SK-N-SH (cell line): ENCODE measurements around the gene DCK. TPM values are rescaled to one million over a fixed set of nuclear protein-coding genes. Genes with fewer than 3 reads are reported as not detected.

Experiments used
- CTCF ChIA-PET: fragments of 300-600, 350-600 bp; formaldehyde crosslinking; extraction: SDS; loops from one replicate; lab custom pipeline; 2021; lab: Yijun Ruan, JAX
- POLR2A ChIA-PET: fragments of 350-600 bp; sonication (Branson Sonifier 250); formaldehyde crosslinking; extraction: SDS; loops from one replicate; lab custom pipeline; 2020; ENCODE audit warnings: antibody characterized with exemption, inconsistent platforms; lab: Yijun Ruan, JAX
- DNase-seq: peaks from one replicate; pipeline ENCODE4 v3.0.0; 2012
- H2AFZ ChIP-seq: fragments of 200-600 bp; sonication (generic); 2 replicates; pipeline ENCODE4 v1.8.1; 2016; ENCODE audit warnings: antibody characterized with exemption, mild to moderate bottlenecking, low read depth
- H3F3A ChIP-seq: fragments of 200-600 bp; sonication (generic); replicated peaks from 2 replicates; pipeline ENCODE3; 2016; ENCODE audit warnings: antibody characterized with exemption, mild to moderate bottlenecking; ENCODE audit not compliant: insufficient read depth
- H3K27ac ChIP-seq, 2 experiments: fragments of 200-500 bp in 1 of 2; fragments of 200-600 bp in 1 of 2; sonication (Bioruptor generic) in 1 of 2; sonication (generic), shearing (Covaris generic) in 1 of 2; 2 replicates each; pipeline versions ENCODE4 v1.5.1 to v1.6.1; 2014 to 2016; ENCODE audit warnings: low read depth in 2 of 2, inconsistent platforms in 1 of 2, low read length in 1 of 2, mild to moderate bottlenecking in 1 of 2, mixed read lengths in 1 of 2
- H3K27me3 ChIP-seq: fragments of 200-600 bp; sonication (generic), shearing (Covaris generic); 2 replicates; pipeline ENCODE4 v1.6.1; 2016; ENCODE audit warnings: mixed run types; ENCODE audit not compliant: insufficient read depth
- H3K36me3 ChIP-seq, 2 experiments: fragments of 200-500 bp in 1 of 2; fragments of 200-600 bp in 1 of 2; sonication (Bioruptor generic) in 1 of 2; sonication (generic) in 1 of 2; replicated peaks in 1 of 2; 2 replicates each; pipeline versions ENCODE3 to v1.5.1; 2014 to 2016; ENCODE audit warnings: low read length in 1 of 2, mild to moderate bottlenecking in 1 of 2; ENCODE audit not compliant: insufficient read depth in 2 of 2, control insufficient read depth in 1 of 2
- H3K4me1 ChIP-seq, 2 experiments: fragments of 200-500 bp in 1 of 2; fragments of 200-600 bp in 1 of 2; sonication (Bioruptor generic) in 1 of 2; sonication (generic), shearing (Covaris generic) in 1 of 2; 2 replicates each; pipeline versions ENCODE4 v1.5.1 to v1.6.1; 2014 to 2016; ENCODE audit warnings: low read depth in 1 of 2, low read length in 1 of 2, mixed run types in 1 of 2; ENCODE audit not compliant: insufficient read depth in 2 of 2, control insufficient read depth in 1 of 2
- H3K4me2 ChIP-seq: fragments of 200-600 bp; sonication (generic), shearing (Covaris generic); 2 replicates; pipeline ENCODE4 v1.6.1; 2017; ENCODE audit warnings: mixed run types
- H3K4me3 ChIP-seq, 2 experiments: fragments of 200-500 bp in 1 of 2; fragments of 200-600 bp in 1 of 2; sonication (Bioruptor generic) in 1 of 2; sonication (generic), shearing (Covaris generic) in 1 of 2; 2 replicates each; pipeline versions ENCODE4 v1.5.1 to v1.8.1; 2014 to 2016; ENCODE audit warnings: low read depth in 2 of 2, inconsistent platforms in 1 of 2, low read length in 1 of 2, mild to moderate bottlenecking in 1 of 2, mixed read lengths in 1 of 2, moderate library complexity in 1 of 2
- H3K79me2 ChIP-seq: fragments of 200-600 bp; sonication (generic); 2 replicates; pipeline ENCODE4 v1.8.1; 2017; ENCODE audit warnings: mild to moderate bottlenecking; ENCODE audit not compliant: insufficient read depth
- H3K9ac ChIP-seq: fragments of 200-600 bp; sonication (generic); 2 replicates; pipeline ENCODE4 v1.6.1; 2017; ENCODE audit warnings: mixed run types
- H3K9me2 ChIP-seq: fragments of 200-600 bp; sonication (generic); 2 replicates; pipeline ENCODE4 v1.6.1; 2017; ENCODE audit warnings: mixed run types
- H3K9me3 ChIP-seq: fragments of 200-600 bp; sonication (generic); 2 replicates; pipeline ENCODE4 v1.6.1; 2017; ENCODE audit warnings: mixed run types, mild to moderate bottlenecking, moderate library complexity
- H4K20me1 ChIP-seq: fragments of 200-600 bp; sonication (generic); 2 replicates; pipeline ENCODE4 v1.6.1; 2017; ENCODE audit warnings: mild to moderate bottlenecking, mixed run types; ENCODE audit not compliant: insufficient read depth
- ELF1 ChIP-seq: IDR thresholded peaks from 2 replicates; pipeline ENCODE4 v1.4.0; 2012
- FOXM1 ChIP-seq: IDR thresholded peaks from 2 replicates; pipeline ENCODE4 v1.4.0; 2012; ENCODE audit warnings: low read depth, mild to moderate bottlenecking
- GATA2 ChIP-seq: sonication (generic); formaldehyde crosslinking; IDR thresholded peaks from 2 replicates; pipeline ENCODE4 v1.5.0; 2020; ENCODE audit warnings: mild to moderate bottlenecking, missing genetic modification reagents
- JUND ChIP-seq: IDR thresholded peaks from 2 replicates; pipeline ENCODE4 v1.4.0; 2012
- MEF2A ChIP-seq: IDR thresholded peaks from 2 replicates; pipeline ENCODE4 v1.4.0; 2012; ENCODE audit warnings: low read depth, borderline replicate concordance
- MXI1 ChIP-seq: IDR thresholded peaks from 2 replicates; pipeline ENCODE4 v1.6.1; 2012; ENCODE audit warnings: mild to moderate bottlenecking, low read depth, low read length, improper control_type of control experiment
- NFIC ChIP-seq: IDR thresholded peaks from 2 replicates; pipeline ENCODE4 v1.4.0; 2012; ENCODE audit warnings: borderline replicate concordance
- POLR2AphosphoS5 ChIP-seq: IDR thresholded peaks from 2 replicates; pipeline ENCODE4 v1.6.1; 2012; ENCODE audit warnings: low read depth, low read length
- RCOR1 ChIP-seq: fragments of 150-350 bp; IDR thresholded peaks from 2 replicates; pipeline ENCODE4 v1.6.1; 2017; ENCODE audit warnings: antibody characterized with exemption, low read length
- REST ChIP-seq: IDR thresholded peaks from 2 replicates; pipeline ENCODE4 v1.6.1; 2012; ENCODE audit warnings: mild to moderate bottlenecking, low read depth, low read length, moderate library complexity
- SIN3A ChIP-seq: IDR thresholded peaks from 2 replicates; pipeline ENCODE4 v1.6.1; 2012; ENCODE audit warnings: low read depth, mild to moderate bottlenecking, low read length, moderate library complexity, borderline replicate concordance
- TCF12 ChIP-seq: IDR thresholded peaks from 2 replicates; pipeline ENCODE4 v1.4.0; 2012
- USF2 ChIP-seq: fragments of 150-350 bp; IDR thresholded peaks from 2 replicates; pipeline ENCODE4 v1.6.1; 2017; ENCODE audit warnings: antibody characterized with exemption, low read length, low read depth, borderline replicate concordance
- YY1 ChIP-seq: IDR thresholded peaks from 2 replicates; pipeline ENCODE4 v1.4.0; 2012; ENCODE audit warnings: low read depth, mild to moderate bottlenecking
- ZBTB33 ChIP-seq: IDR thresholded peaks from 2 replicates; pipeline ENCODE4 v1.4.0; 2012; ENCODE audit warnings: low read depth, borderline replicate concordance
- WGBS: methylation state at CpG from one replicate; pipeline ENCODE4 v1.1.6; 2017; ENCODE audit warnings: low lambda C conversion rate; 5-methylcytosine and 5-hydroxymethylcytosine counted together
- polyA plus RNA-seq, 3 experiments: library from polyadenylated mRNA; depleted of rRNA; stranded (reverse); fragments of >200 nt; gene quantifications; 2 replicates each; pipeline ENCODE4 v1.2.3, GENCODE V29; 2012
- TF ChIP-seq, protein P1 (sequence below): IDR thresholded peaks from 2 replicates; pipeline ENCODE4 v1.4.0; 2012; ENCODE audit warnings: low read depth, borderline replicate concordance

The DCK gene
- polyA plus RNA-seq, 1 of the 3 experiments (the other 2 are of a cell fraction): 5.7 TPM

- no peaks in the 10 kb centered on the region for H4K20me1 ChIP-seq
- H3K27me3 ChIP-seq: no peaks in the 10 kb centered on the region
- 90% methylated on average over 3 of the region's 3 CpGs for WGBS
- H3K4me2 ChIP-seq: no peak overlapping the region
- H3K4me1 ChIP-seq: no peaks in the 10 kb centered on the region; a peak in 1 of 4 replicates
- no peak overlapping the region for H2AFZ ChIP-seq
- no peak overlapping the region for H3K27ac ChIP-seq
- no peak overlapping the region for H3K4me3 ChIP-seq
- no peaks in the 10 kb centered on the region for H3K9me3 ChIP-seq
- DNase-seq: no peak
- CTCF ChIA-PET: interaction anchor here (1.2 kb wide), 1 partner anchor 34 kb away, joined by 4 read pairs; no protein-coding TSS in a partner anchor
- no peaks in the 10 kb centered on the region for H3F3A ChIP-seq
- no peaks in the 10 kb centered on the region for H3K9me2 ChIP-seq
- H3K36me3 ChIP-seq: peaks cover 29 to 39% of the 10 kb centered on the region in 2 experiments
- no peaks in the 10 kb centered on the region for H3K79me2 ChIP-seq
- no peak overlapping the region for H3K9ac ChIP-seq
- POLR2A ChIA-PET: no interaction called here
- no peak for TF ChIP-seq POLR2AphosphoS5
- no peak for TF ChIP-seq SIN3A
- TF ChIP-seq GATA2 (CRISPR knock-in tag): no peak
- TF ChIP-seq MEF2A: no peak
- no peak for TF ChIP-seq ELF1
- no peak for TF ChIP-seq RCOR1
- no peak for TF ChIP-seq ZBTB33
- TF ChIP-seq JUND: no peak
- TF ChIP-seq FOXM1: no peak
- TF ChIP-seq USF2: no peak
- TF ChIP-seq REST: no peak
- TF ChIP-seq MXI1: no peak
- no peak for TF ChIP-seq YY1
- TF ChIP-seq, protein P1, sequence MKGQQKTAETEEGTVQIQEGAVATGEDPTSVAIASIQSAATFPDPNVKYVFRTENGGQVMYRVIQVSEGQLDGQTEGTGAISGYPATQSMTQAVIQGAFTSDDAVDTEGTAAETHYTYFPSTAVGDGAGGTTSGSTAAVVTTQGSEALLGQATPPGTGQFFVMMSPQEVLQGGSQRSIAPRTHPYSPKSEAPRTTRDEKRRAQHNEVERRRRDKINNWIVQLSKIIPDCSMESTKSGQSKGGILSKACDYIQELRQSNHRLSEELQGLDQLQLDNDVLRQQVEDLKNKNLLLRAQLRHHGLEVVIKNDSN: no peak
- TF ChIP-seq NFIC: no peak
- TF ChIP-seq TCF12: no peak
Measured at GRCh38 chr4:70976252-70976651, 17.2 kb upstream of the DCK start.
